ENCODE data around the gene LTF.

- no peak for TF ChIP-seq CTCF (IDR thresholded peaks at IDR 0.05; ENCODE audit: insufficient read depth, low read depth, low read length)
- no peak for TF ChIP-seq EZH2 (IDR thresholded peaks at IDR 0.05; ENCODE audit: insufficient read depth, low read length)
Observed at GRCh38 chr3:46393011-46393410, 71.7 kb downstream of the LTF start.

Data from astrocyte (in vitro differentiated cells and primary cell).